Astrocyte (in vitro differentiated cells and primary cell): Measurements from ENCODE around the gene PRKD2.

Source experiments
- EZH2 ChIP-seq: IDR thresholded peaks from 2 replicates; pipeline ENCODE4 v1.6.1; 2012; ENCODE audit warnings: mild to moderate bottlenecking, low read length, inconsistent platforms; ENCODE audit not compliant: insufficient read depth
- TF ChIP-seq, protein P1 (sequence below): IDR thresholded peaks from 2 replicates; pipeline ENCODE4 v1.5.1; 2011; ENCODE audit warnings: low read depth, mild to moderate bottlenecking, inconsistent platforms, low read length, moderate library complexity; ENCODE audit not compliant: insufficient read depth

DNA sequence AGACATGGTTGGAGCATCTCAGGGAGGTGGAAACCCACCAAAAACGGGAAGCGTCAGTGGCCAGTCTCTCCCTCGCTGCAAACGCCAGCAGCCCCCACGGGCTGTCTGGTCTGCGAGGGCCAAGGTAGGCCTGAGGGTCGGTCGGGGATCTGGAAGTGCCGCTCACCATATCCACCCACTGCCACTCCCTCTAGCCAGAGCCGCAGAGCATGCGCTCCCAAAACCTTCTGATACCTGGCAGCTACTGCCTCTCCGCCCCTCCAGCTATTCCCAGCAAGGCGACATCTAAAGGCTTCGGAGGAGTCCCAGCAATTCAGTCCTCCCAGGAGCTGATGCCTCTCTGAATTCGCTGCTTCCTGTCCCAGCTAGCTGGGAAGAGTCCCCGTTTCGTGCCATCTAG, 24.5 kb upstream of the PRKD2 start:
- TF ChIP-seq, protein P1, sequence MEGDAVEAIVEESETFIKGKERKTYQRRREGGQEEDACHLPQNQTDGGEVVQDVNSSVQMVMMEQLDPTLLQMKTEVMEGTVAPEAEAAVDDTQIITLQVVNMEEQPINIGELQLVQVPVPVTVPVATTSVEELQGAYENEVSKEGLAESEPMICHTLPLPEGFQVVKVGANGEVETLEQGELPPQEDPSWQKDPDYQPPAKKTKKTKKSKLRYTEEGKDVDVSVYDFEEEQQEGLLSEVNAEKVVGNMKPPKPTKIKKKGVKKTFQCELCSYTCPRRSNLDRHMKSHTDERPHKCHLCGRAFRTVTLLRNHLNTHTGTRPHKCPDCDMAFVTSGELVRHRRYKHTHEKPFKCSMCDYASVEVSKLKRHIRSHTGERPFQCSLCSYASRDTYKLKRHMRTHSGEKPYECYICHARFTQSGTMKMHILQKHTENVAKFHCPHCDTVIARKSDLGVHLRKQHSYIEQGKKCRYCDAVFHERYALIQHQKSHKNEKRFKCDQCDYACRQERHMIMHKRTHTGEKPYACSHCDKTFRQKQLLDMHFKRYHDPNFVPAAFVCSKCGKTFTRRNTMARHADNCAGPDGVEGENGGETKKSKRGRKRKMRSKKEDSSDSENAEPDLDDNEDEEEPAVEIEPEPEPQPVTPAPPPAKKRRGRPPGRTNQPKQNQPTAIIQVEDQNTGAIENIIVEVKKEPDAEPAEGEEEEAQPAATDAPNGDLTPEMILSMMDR, result no peak
- TF ChIP-seq EZH2, result no peak
